Suprapubic skin (tissue), 3 donors: ENCODE data around the gene WWOX.

Source experiments
- EP300 ChIP-seq: sonication (generic); formaldehyde crosslinking; IDR thresholded peaks from one replicate; pipeline ENCODE4 v1.6.1; 2017; ENCODE audit warnings: antibody characterized with exemption
- POLR2A ChIP-seq, 2 donors: fragments of 450-650 bp; IDR thresholded peaks; one replicate each; pipeline ENCODE4 v1.6.1; 2017; ENCODE audit warnings: antibody characterized with exemption in 2 of 2, mild to moderate bottlenecking in 2 of 2, moderate library complexity in 2 of 2
- TF ChIP-seq, protein P1 (sequence below), 2 donors: fragments of 200-600 bp in 1 of 2; fragments of 450-650 bp in 1 of 2; sonication (generic) in 1 of 2; IDR thresholded peaks; one replicate each; pipeline ENCODE4 v1.5.1; 2016 to 2019; ENCODE audit warnings: antibody characterized with exemption in 2 of 2, mild to moderate bottlenecking in 1 of 2, moderate library complexity in 1 of 2

- TF ChIP-seq, protein P1, sequence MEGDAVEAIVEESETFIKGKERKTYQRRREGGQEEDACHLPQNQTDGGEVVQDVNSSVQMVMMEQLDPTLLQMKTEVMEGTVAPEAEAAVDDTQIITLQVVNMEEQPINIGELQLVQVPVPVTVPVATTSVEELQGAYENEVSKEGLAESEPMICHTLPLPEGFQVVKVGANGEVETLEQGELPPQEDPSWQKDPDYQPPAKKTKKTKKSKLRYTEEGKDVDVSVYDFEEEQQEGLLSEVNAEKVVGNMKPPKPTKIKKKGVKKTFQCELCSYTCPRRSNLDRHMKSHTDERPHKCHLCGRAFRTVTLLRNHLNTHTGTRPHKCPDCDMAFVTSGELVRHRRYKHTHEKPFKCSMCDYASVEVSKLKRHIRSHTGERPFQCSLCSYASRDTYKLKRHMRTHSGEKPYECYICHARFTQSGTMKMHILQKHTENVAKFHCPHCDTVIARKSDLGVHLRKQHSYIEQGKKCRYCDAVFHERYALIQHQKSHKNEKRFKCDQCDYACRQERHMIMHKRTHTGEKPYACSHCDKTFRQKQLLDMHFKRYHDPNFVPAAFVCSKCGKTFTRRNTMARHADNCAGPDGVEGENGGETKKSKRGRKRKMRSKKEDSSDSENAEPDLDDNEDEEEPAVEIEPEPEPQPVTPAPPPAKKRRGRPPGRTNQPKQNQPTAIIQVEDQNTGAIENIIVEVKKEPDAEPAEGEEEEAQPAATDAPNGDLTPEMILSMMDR (IDR thresholded peaks at IDR 0.05) = no peak
- TF ChIP-seq EP300 (no peak), POLR2A (IDR thresholded peaks at IDR 0.05) (no peak)
These were observed 984.2 kb downstream of the WWOX start for GRCh38 chr16:79083508-79084299.
